B cell (primary cell): Measurements from ENCODE around the gene SETDB1. TPM values are rescaled to one million over a fixed set of nuclear protein-coding genes. Genes with fewer than 3 reads are reported as not detected.
A peak's percentile ranks its signal among the peaks of the same experiment; 100 is the strongest.

Source experiments
- ATAC-seq: fragments of 200-7000 bp; cut with Tn5 transposase; one replicate; pipeline ENCODE4 v1.10.0; 2021; ENCODE audit warnings: low read depth, mild to moderate bottlenecking, moderate number of reproducible peaks, moderate library complexity
- CTCF ChIA-PET: fragments of 350-600 bp; sonication (Branson Sonifier 250); formaldehyde crosslinking; loops from one replicate; lab custom pipeline; 2021; ENCODE audit warnings: antibody characterized with exemption, inconsistent platforms; lab: Charles Lee
- POLR2A ChIA-PET: fragments of 350-600 bp; sonication (Branson Sonifier 250); formaldehyde crosslinking; loops from one replicate; lab custom pipeline; 2021; ENCODE audit warnings: antibody characterized with exemption; lab: Charles Lee
- DNase-seq: peaks from one replicate; pipeline ENCODE4 v3.0.0; 2013
- H2AFZ ChIP-seq: 2 replicates; pipeline ENCODE4 v1.6.1; 2012; ENCODE audit warnings: mild to moderate bottlenecking, low read depth, low read length; ENCODE audit not compliant: insufficient read depth, poor library complexity, severe bottlenecking
- H3K27ac ChIP-seq, 2 donors: 1 replicate in 1 of 2; 2 replicates in 1 of 2; pipeline ENCODE4 v1.5.1; 2012 to 2013; ENCODE audit warnings: low read length in 2 of 2, mild to moderate bottlenecking in 2 of 2, moderate library complexity in 1 of 2
- H3K27me3 ChIP-seq, 4 experiments: fragments of 200-600 bp in 1 of 4; sonication (generic) in 1 of 4; replicated peaks in 1 of 4; 1 replicate in 2 of 4; 2 replicates in 2 of 4; pipeline versions ENCODE4 v1.6.1 to v1.7.0; 2013 to 2016; ENCODE audit warnings: low read length in 3 of 4, mild to moderate bottlenecking in 2 of 4, mixed read lengths in 1 of 4, moderate library complexity in 1 of 4; ENCODE audit not compliant: insufficient read depth in 4 of 4, control insufficient read depth in 3 of 4; ENCODE audit errors: control extremely low read depth in 1 of 4
- H3K36me3 ChIP-seq, 2 experiments: replicated peaks in 1 of 2; 1 replicate in 1 of 2; 2 replicates in 1 of 2; pipeline versions ENCODE4 v1.6.1 to v1.7.1; 2013; ENCODE audit warnings: low read length in 1 of 2; ENCODE audit not compliant: insufficient read depth in 2 of 2, control insufficient read depth in 1 of 2; ENCODE audit errors: control extremely low read depth in 1 of 2, extremely low read depth in 1 of 2
- H3K4me1 ChIP-seq, 2 donors: fragments of 200-600 bp in 1 of 2; sonication (generic) in 1 of 2; 1 replicate in 1 of 2; 2 replicates in 1 of 2; pipeline versions ENCODE4 v1.5.1 to v1.6.1; 2013 to 2017; ENCODE audit warnings: low read length in 2 of 2; ENCODE audit not compliant: control insufficient read depth in 2 of 2, insufficient read depth in 2 of 2
- H3K4me2 ChIP-seq: replicated peaks from 2 replicates; pipeline ENCODE3; 2012; ENCODE audit warnings: mild to moderate bottlenecking, low read depth, low read length; ENCODE audit not compliant: poor library complexity, severe bottlenecking
- H3K4me3 ChIP-seq, 5 experiments: fragments of 200-600 bp in 1 of 5; sonication (generic) in 1 of 5; 1 replicate in 3 of 5; 2 replicates in 2 of 5; pipeline versions ENCODE4 v1.5.1 to v1.7.0; 2011 to 2016; ENCODE audit warnings: low read length in 4 of 5, mild to moderate bottlenecking in 4 of 5, low read depth in 2 of 5, control low read depth in 1 of 5, moderate library complexity in 1 of 5; ENCODE audit not compliant: insufficient read depth in 1 of 5; ENCODE audit errors: control extremely low read depth in 1 of 5, extremely low read depth in 1 of 5
- H3K79me2 ChIP-seq: fragments of 200-600 bp; sonication (generic); one replicate; pipeline ENCODE4 v1.6.0; 2016; ENCODE audit warnings: low read length; ENCODE audit not compliant: control insufficient read depth, insufficient read depth
- H3K9ac ChIP-seq: fragments of 200-600 bp; sonication (generic); 2 replicates; pipeline ENCODE4 v1.6.1; 2017; ENCODE audit warnings: mild to moderate bottlenecking, low read length, moderate library complexity
- H3K9me3 ChIP-seq, 3 donors: one replicate each; pipeline versions ENCODE4 v1.6.1 to v1.7.1; 2013; ENCODE audit warnings: low read length in 2 of 3; ENCODE audit not compliant: control insufficient read depth in 2 of 3, insufficient read depth in 1 of 3; ENCODE audit errors: control extremely low read depth in 1 of 3
- H4K20me1 ChIP-seq: 2 replicates; pipeline ENCODE4 v1.6.0; 2012; ENCODE audit warnings: mild to moderate bottlenecking, low read length; ENCODE audit not compliant: insufficient read depth, control insufficient read depth, poor library complexity, severe bottlenecking
- H3K27ac Mint-ChIP-seq: one replicate; pipeline ENCODE4 v1.8.0; 2021; ENCODE audit warnings: mixed read lengths
- H3K27me3 Mint-ChIP-seq: one replicate; pipeline ENCODE4 v1.8.0; 2021; ENCODE audit warnings: mixed read lengths
- H3K4me1 Mint-ChIP-seq: one replicate; pipeline ENCODE4 v1.8.0; 2021; ENCODE audit warnings: mixed read lengths
- H3K4me3 Mint-ChIP-seq: one replicate; pipeline ENCODE4 v1.8.0; 2021; ENCODE audit warnings: mixed read lengths
- H3K9me3 Mint-ChIP-seq: one replicate; pipeline ENCODE4 v1.8.0; 2022; ENCODE audit warnings: mixed read lengths; ENCODE audit not compliant: insufficient read depth
- EZH2 ChIP-seq: IDR thresholded peaks from 2 replicates; pipeline ENCODE4 v1.6.1; 2012; ENCODE audit warnings: borderline replicate concordance, low read depth, mild to moderate bottlenecking, moderate library complexity, low read length; ENCODE audit not compliant: insufficient read depth, poor library complexity, severe bottlenecking
- WGBS: methylation state at CpG from one replicate; pipeline ENCODE4 v1.1.5; 2013; ENCODE audit warnings: missing lambda C conversion rate; ENCODE audit not compliant: insufficient coverage; 5-methylcytosine and 5-hydroxymethylcytosine counted together
- intact Hi-C: fragments of 100-400 bp; cut with micrococcal nuclease; formaldehyde crosslinking; loops from one replicate; pipeline ENCODE4 v1.10.0; 2022
- polyA plus RNA-seq: library from polyadenylated mRNA; depleted of rRNA; stranded (reverse); fragments of >200 nt; gene quantifications from 2 replicates; pipeline ENCODE4 v1.2.3, GENCODE V29; 2012
- total RNA-seq, 2 donors: library from RNA; stranded (reverse); fragments of 120-200 nt in 1 of 2; gene quantifications; 1 replicate in 1 of 2; 2 replicates in 1 of 2; pipeline versions ENCODE4 v1.2.3 to v1.2.4, GENCODE V29; 2013 to 2022
- TF ChIP-seq, protein P1 (sequence below): fragments of 200-600 bp; IDR thresholded peaks from one replicate; pipeline ENCODE4 v1.8.0; 2022; ENCODE audit warnings: antibody characterized with exemption, mild to moderate bottlenecking

The SETDB1 gene
- total and polyA plus RNA-seq, 2 donors (not counting 1 experiment from before 2014, with no cell fraction given), result 57.4 to 115 TPM

GRCh38 chr1:151009206-151009587, 83.0 kb downstream of the SETDB1 start:
- TF ChIP-seq, protein P1, sequence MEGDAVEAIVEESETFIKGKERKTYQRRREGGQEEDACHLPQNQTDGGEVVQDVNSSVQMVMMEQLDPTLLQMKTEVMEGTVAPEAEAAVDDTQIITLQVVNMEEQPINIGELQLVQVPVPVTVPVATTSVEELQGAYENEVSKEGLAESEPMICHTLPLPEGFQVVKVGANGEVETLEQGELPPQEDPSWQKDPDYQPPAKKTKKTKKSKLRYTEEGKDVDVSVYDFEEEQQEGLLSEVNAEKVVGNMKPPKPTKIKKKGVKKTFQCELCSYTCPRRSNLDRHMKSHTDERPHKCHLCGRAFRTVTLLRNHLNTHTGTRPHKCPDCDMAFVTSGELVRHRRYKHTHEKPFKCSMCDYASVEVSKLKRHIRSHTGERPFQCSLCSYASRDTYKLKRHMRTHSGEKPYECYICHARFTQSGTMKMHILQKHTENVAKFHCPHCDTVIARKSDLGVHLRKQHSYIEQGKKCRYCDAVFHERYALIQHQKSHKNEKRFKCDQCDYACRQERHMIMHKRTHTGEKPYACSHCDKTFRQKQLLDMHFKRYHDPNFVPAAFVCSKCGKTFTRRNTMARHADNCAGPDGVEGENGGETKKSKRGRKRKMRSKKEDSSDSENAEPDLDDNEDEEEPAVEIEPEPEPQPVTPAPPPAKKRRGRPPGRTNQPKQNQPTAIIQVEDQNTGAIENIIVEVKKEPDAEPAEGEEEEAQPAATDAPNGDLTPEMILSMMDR, result no peak
- no peak for TF ChIP-seq EZH2
- Histone ChIP-seq H3K27me3 (no peaks in the 10 kb centered on the region), H3K27ac (peak overlapping the region in 1 of 2 donors; percentile 95), H3K36me3 (peaks cover 3 to 10% of the 10 kb centered on the region in 2 experiments), H3K9me3 (no peaks in the 10 kb centered on the region), H3K4me3 (peak overlapping the region; percentile 74 to 98 (median 85)), H3K4me1 (peaks cover 39 to 49% of the 10 kb centered on the region in 2 donors), H3K4me2 (peak overlapping the region; percentile 97), H2AFZ (peak overlapping the region; percentile 99), H3K9ac (peak overlapping the region; percentile 98), H3K79me2 (peaks cover 73% of the 10 kb centered on the region), H4K20me1 (no peaks in the 10 kb centered on the region)
- no peaks in the 10 kb centered on the region for H3K9me3 Mint-ChIP-seq
- no peak for DNase-seq
- peak overlapping the region; percentile 90 for H3K4me3 Mint-ChIP-seq
- H3K27ac Mint-ChIP-seq, result peak overlapping the region; percentile 94
- peaks cover 64% of the 10 kb centered on the region for H3K4me1 Mint-ChIP-seq
- ChIA-PET CTCF (interaction anchor here (0.8 kb wide), 1 partner anchor 15 kb away, joined by 3 read pairs; no protein-coding TSS in a partner anchor), POLR2A (interaction anchor here (0.5 to 1.5 kb wide), 2 partner anchors 51 to 1081 kb away, joined by 3 to 4 read pairs; partner anchors contain the start of gene MLLT11)
- H3K27me3 Mint-ChIP-seq, result no peaks in the 10 kb centered on the region
- WGBS, result 67% methylated on average over 2 of the region's 3 CpGs
- ATAC-seq, result no peak
- intact Hi-C loops, result loop anchor here (5.0 kb wide), 1 partner anchor 447 kb away; no protein-coding TSS in a partner anchor

- Histone ChIP-seq H3K4me2 (peak overlapping the region; percentile 97), H3K9me3 (no peaks in the 10 kb centered on the region), H3K27ac (no peak overlapping the region), H3K79me2 (peaks cover 77% of the 10 kb centered on the region), H2AFZ (no peak overlapping the region), H3K27me3 (no peaks in the 10 kb centered on the region), H4K20me1 (no peaks in the 10 kb centered on the region), H3K4me1 (peaks cover 39 to 46% of the 10 kb centered on the region in 2 donors), H3K36me3 (peaks cover 3 to 10% of the 10 kb centered on the region in 2 experiments), H3K9ac (no peak overlapping the region), H3K4me3 (no peak overlapping the region)
- H3K27ac Mint-ChIP-seq, result no peak overlapping the region
- no peaks in the 10 kb centered on the region for H3K9me3 Mint-ChIP-seq
- no peak for TF ChIP-seq EZH2
- TF ChIP-seq, protein P1, result no peak
- peak overlapping the region; percentile 90 for H3K4me3 Mint-ChIP-seq
- ChIA-PET CTCF (interaction anchor here (0.7 to 0.8 kb wide), 3 partner anchors 15 to 723 kb away, joined by 3 to 8 read pairs (median 3); no protein-coding TSS in a partner anchor), POLR2A (interaction anchor here (0.5 to 1.5 kb wide), 3 partner anchors 50 to 1082 kb away, joined by 3 to 7 read pairs (median 4); partner anchors contain the start of gene MLLT11)
- intact Hi-C loops, result loop anchor here (5.0 kb wide), 1 partner anchor 448 kb away; no protein-coding TSS in a partner anchor
- ATAC-seq (no peak), DNase-seq (no peak)
- peaks cover 60% of the 10 kb centered on the region for H3K4me1 Mint-ChIP-seq
- 100% methylated on average over 1 of the region's 8 CpGs for WGBS
- no peaks in the 10 kb centered on the region for H3K27me3 Mint-ChIP-seq
Measured at GRCh38 chr1:151009674-151010345, 83.6 kb downstream of the SETDB1 start.
